Prostate gland (tissue), 2 donors: ENCODE measurements around the gene NR2C2AP. TPM values are rescaled to one million over a fixed set of nuclear protein-coding genes. Genes with fewer than 3 reads are reported as not detected.

Experiments used
- DNase-seq: peaks from one replicate; pipeline ENCODE4 v3.0.0-alpha.2; 2019; ENCODE audit warnings: low spot score
- H3K27ac ChIP-seq, 2 donors: fragments of 200-600 bp; sonication (generic); 2 replicates each; pipeline ENCODE4 v1.5.1; 2017 to 2019
- H3K27me3 ChIP-seq: fragments of 200-600 bp; sonication (generic); replicated peaks from 2 replicates; pipeline ENCODE4 v1.5.1; 2019; ENCODE audit not compliant: insufficient read depth
- H3K36me3 ChIP-seq, 2 donors: fragments of 200-600 bp; sonication (generic); 1 replicate in 1 of 2; 2 replicates in 1 of 2; pipeline versions ENCODE4 v1.5.1 to v1.8.1; 2017 to 2019
- H3K4me1 ChIP-seq: fragments of 200-600 bp; sonication (generic); replicated peaks from 2 replicates; pipeline ENCODE4 v1.5.1; 2019
- H3K4me3 ChIP-seq, 2 donors: fragments of 200-600 bp; sonication (generic); 2 replicates each; pipeline ENCODE4 v1.5.1; 2017 to 2019
- H3K9me3 ChIP-seq: fragments of 200-600 bp; sonication (generic); 2 replicates; pipeline ENCODE4 v1.5.1; 2017
- CTCF ChIP-seq, 4 experiments: fragments of 200-600 bp in 2 of 4; fragments of 450-650 bp in 2 of 4; sonication (generic) in 2 of 4; IDR thresholded peaks; 1 replicate in 3 of 4; 2 replicates in 1 of 4; pipeline ENCODE4 v1.5.1; 2016 to 2019; ENCODE audit warnings: antibody characterized with exemption in 4 of 4, mild to moderate bottlenecking in 2 of 4, moderate library complexity in 2 of 4
- POLR2A ChIP-seq: fragments of 450-650 bp; IDR thresholded peaks from one replicate; pipeline ENCODE4 v1.6.1; 2016; ENCODE audit warnings: antibody characterized with exemption, mild to moderate bottlenecking
- POLR2AphosphoS5 ChIP-seq: sonication (generic); formaldehyde crosslinking; IDR thresholded peaks from one replicate; pipeline ENCODE4 v1.6.1; 2017; ENCODE audit warnings: antibody characterized with exemption
- WGBS: methylation state at CpG from one replicate; pipeline ENCODE4 v1.1.5; 2018; 5-methylcytosine and 5-hydroxymethylcytosine counted together
- intact Hi-C: fragments of 100-400 bp; cut with DNase I; formaldehyde crosslinking; loops from one replicate; pipeline ENCODE4 v1.14.2; 2022
- total RNA-seq, 2 donors: library from RNA; depleted of rRNA; stranded (reverse); fragments of >200 nt; gene quantifications; one replicate each; pipeline ENCODE4 v1.1.0, GENCODE V29; 2016

NR2C2AP gene
- total RNA-seq, 2 donors from 2014 or later, result 12.8 to 13.2 TPM

DNA sequence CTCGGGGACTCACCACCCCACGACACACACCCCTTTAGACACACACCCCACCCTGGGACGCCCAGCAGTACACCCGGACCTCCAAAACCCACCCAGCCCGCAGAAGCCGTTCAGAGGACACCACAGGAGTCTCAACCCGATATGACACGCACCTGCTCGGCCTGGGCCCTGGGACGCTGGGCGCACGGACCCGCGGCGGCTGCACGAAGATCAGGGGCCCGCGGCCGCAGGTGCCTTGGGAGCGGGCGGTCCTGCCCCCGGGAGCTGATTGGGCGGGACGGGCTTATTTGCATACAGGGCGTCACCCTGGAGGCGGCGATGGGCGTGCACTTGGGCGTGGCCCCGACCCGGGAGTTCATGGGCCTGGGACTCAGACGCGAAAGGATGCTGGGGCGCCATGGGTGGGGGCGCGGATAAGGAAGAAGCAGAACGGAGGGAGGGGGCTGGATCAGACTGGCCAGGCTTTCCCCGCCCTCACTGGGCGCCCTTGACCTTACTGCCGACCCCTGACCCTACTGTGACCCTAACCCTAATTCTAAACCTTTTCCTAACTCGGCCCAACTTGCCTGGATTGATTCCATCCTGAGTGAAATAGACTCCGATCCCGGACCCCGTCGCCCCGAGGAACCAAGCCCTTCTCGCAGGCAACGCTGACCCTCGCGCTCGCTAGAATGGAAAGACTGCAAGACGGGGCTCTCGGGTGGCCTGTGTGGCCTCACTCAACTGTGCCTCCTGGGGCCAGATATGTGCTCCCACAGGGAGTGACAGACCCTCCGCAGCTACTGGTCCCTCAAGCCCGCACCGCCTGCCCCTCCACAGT, 33.0 kb downstream of the NR2C2AP start, which contains the start of gene MEF2B:
Gene MEF2B, minus strand, starts transcription at position 211 of the 820 bp plus-strand sequence. CDS start 19,528 bp downstream, outside the sequence.
- intact Hi-C loops, result no loop called here
- Histone ChIP-seq H3K4me3 (peak within 1 kb of the TSS in 1 of 2 donors; percentile 18), H3K4me1 (no peaks in the 10 kb centered on the region), H3K36me3 (no peaks in the 10 kb centered on the region), H3K27ac (no peak within 1 kb of the TSS), H3K27me3 (no peaks in the 10 kb centered on the region), H3K9me3 (no peaks in the 10 kb centered on the region)
- 20% methylated on average over 56 of the region's 56 CpGs for WGBS
- peak; percentile 65 for DNase-seq
- TF ChIP-seq CTCF (IDR thresholded peaks at IDR 0.05), result no peak

DNA sequence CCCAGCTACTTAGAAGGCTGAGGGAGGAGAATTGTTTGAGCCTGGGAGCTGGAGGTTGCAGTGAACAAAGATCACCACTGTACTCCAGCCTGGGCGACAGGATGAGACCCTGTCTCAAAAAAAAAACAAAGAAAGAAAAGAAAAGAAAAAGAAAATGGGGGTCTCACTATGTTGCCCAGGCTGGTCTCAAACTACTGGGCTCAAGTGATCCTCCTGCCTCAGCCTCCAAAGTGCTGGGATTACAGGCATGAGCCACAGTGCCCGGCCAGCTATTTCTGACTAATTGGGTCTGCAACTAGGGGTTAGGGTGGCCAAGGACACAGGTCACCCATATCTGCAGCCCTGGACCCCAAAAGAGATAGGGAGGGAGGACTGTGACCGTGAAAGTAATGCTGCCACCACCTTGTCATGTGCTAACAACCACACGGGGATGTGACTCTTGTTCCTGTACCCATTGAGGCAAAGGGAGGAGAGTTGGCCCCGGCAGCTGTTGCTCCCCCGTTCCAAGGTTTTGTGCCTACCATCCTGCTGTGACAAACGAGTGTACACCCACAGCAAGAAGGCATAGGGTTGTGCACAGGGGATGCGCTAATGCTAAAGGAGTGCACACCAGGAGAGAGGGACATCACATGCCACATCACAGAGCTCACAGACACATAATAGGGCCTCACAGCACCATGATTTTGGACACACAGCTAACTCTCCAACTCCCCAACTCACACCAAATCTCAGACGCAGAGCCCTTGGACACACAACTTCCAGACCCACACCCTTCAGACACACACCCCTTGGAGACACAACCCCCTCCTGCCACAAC, 33.8 kb downstream of the NR2C2AP start:
- H3K36me3 ChIP-seq, result no peaks in the 10 kb centered on the region
- H3K9me3 ChIP-seq, result no peaks in the 10 kb centered on the region
- TF ChIP-seq POLR2A (no peak), POLR2AphosphoS5 (no peak), CTCF (IDR thresholded peaks at IDR 0.05) (no peak)
- H3K4me3 ChIP-seq, result no peak overlapping the region
- intact Hi-C loops, result no loop called here
- no peak for DNase-seq
- H3K27ac ChIP-seq, result no peak overlapping the region
- no peaks in the 10 kb centered on the region for H3K27me3 ChIP-seq
- 86% methylated on average over 9 of the region's 9 CpGs for WGBS
- no peaks in the 10 kb centered on the region for H3K4me1 ChIP-seq

DNA sequence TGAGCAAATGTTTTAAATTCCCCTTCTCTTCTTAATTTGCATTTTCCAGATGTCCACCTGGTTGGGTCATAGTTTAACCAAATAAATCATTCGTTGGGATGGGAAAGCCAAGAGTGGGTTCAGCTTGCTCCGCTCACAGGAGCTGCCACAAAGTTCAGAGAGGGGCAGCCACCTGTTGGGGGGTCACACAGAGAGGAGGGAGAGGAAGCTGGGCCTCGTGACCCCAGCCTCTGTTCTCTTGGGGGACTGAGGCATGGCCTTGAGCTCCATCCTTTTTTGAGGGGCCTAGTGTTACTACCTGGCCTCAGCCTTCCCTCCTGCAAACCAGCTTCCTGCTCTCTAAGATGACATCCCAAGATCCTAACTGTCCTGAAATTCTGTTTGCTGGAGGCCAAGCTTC, 35.6 kb downstream of the NR2C2AP start:
- TF ChIP-seq POLR2A (no peak), POLR2AphosphoS5 (no peak), CTCF (IDR thresholded peaks at IDR 0.05) (no peak)
- DNase-seq, result no peak
- no peaks in the 10 kb centered on the region for H3K27me3 ChIP-seq
- 82% methylated on average over 3 of the region's 3 CpGs for WGBS
- H3K4me3 ChIP-seq, result no peak overlapping the region
- no peaks in the 10 kb centered on the region for H3K4me1 ChIP-seq
- H3K27ac ChIP-seq, result no peak overlapping the region
- H3K36me3 ChIP-seq, result no peaks in the 10 kb centered on the region
- intact Hi-C loops, result no loop called here
- no peaks in the 10 kb centered on the region for H3K9me3 ChIP-seq

DNA sequence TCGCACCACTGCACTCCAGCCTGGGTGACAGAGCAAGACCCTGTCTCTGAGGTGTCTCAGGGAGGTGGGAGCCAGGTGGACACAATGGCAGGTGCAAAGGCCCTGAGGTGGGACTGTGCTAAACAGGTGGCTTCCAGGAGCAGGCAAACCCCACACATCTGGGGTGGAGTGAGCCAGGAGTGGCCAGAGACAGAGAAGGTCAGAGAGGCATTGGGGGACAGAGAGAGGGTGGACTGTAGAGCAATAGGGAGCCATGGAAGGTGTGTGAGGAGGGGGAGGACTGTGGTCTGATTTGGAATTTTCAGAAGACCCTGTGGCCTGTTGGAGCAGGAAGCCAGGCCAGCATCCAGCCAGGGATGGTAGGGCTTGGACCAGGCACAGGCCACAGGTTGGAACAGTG, 37.8 kb downstream of the NR2C2AP start:
- WGBS, result 88% methylated on average over 1 of the region's 1 CpG
- H3K4me1 ChIP-seq, result no peaks in the 10 kb centered on the region
- no peaks in the 10 kb centered on the region for H3K9me3 ChIP-seq
- no peak overlapping the region for H3K27ac ChIP-seq
- intact Hi-C loops, result no loop called here
- no peaks in the 10 kb centered on the region for H3K27me3 ChIP-seq
- no peaks in the 10 kb centered on the region for H3K36me3 ChIP-seq
- no peak overlapping the region for H3K4me3 ChIP-seq
- TF ChIP-seq POLR2AphosphoS5 (no peak), CTCF (IDR thresholded peaks at IDR 0.05) (no peak), POLR2A (no peak)
- no peak for DNase-seq
